Kidney (tissue), 14 donors: Measurements from ENCODE around the gene NRF1. TPM values are rescaled to one million over a fixed set of nuclear protein-coding genes. Genes with fewer than 3 reads are reported as not detected.

Source experiments
- DNase-seq, 5 donors: peaks; one replicate each; pipeline ENCODE4 v3.0.0-alpha.2; 2013 to 2020
- FAIRE-seq: peaks from 2 replicates; lab custom pipeline; 2012; peaks lifted over from hg19 to GRCh38; lab: Jason Lieb, UNC
- H3K27ac ChIP-seq, 2 donors: one replicate each; pipeline ENCODE4 v1.7.0; 2013; ENCODE audit warnings: low read depth in 2 of 2, low read length in 2 of 2, inconsistent platforms in 1 of 2
- H3K27me3 ChIP-seq: one replicate; pipeline ENCODE4 v1.7.1; 2013; ENCODE audit warnings: low read length, inconsistent platforms; ENCODE audit not compliant: control insufficient read depth, insufficient read depth
- H3K36me3 ChIP-seq, 3 donors: one replicate each; pipeline versions ENCODE4 v1.7.0 to v1.7.1; 2013; ENCODE audit warnings: low read length in 3 of 3, control low read depth in 1 of 3, inconsistent platforms in 1 of 3; ENCODE audit not compliant: insufficient read depth in 3 of 3, control insufficient read depth in 2 of 3
- H3K4me1 ChIP-seq, 3 donors: one replicate each; pipeline versions ENCODE4 v1.7.0 to v1.7.1; 2013; ENCODE audit warnings: low read length in 3 of 3, inconsistent platforms in 1 of 3, low read depth in 1 of 3; ENCODE audit not compliant: control insufficient read depth in 2 of 3, insufficient read depth in 2 of 3
- H3K4me3 ChIP-seq, 3 donors: one replicate each; pipeline versions ENCODE4 v1.7.0 to v1.8.1; 2013; ENCODE audit warnings: low read length in 3 of 3, control low read depth in 1 of 3, inconsistent platforms in 1 of 3
- H3K9ac ChIP-seq, 3 donors: one replicate each; pipeline versions ENCODE4 v1.7.0 to v1.7.1; 2013; ENCODE audit warnings: low read length in 3 of 3, control low read depth in 1 of 3, inconsistent platforms in 1 of 3
- H3K9me3 ChIP-seq, 3 donors: one replicate each; pipeline versions ENCODE4 v1.7.0 to v1.7.1; 2013; ENCODE audit warnings: low read length in 3 of 3, control low read depth in 1 of 3, inconsistent platforms in 1 of 3; ENCODE audit not compliant: control insufficient read depth in 2 of 3, insufficient read depth in 1 of 3
- intact Hi-C: fragments of 100-400 bp; cut with DNase I; formaldehyde crosslinking; loops from one replicate; pipeline ENCODE4 v1.11.1; 2022
- polyA plus RNA-seq: library from polyadenylated mRNA; stranded (reverse); fragments of 350-450 nt; fragmentation: Illumina TruSeq; extraction: RNeasy Lipid Tissue Mini Kit (QIAGEN cat#74804); gene quantifications from one replicate; pipeline ENCODE4 v1.2.3, GENCODE V29; 2014; ENCODE audit warnings: low read depth, low replicate concordance; ENCODE audit not compliant: insufficient read depth
- total RNA-seq: library from RNA; stranded (reverse); fragmentation: NEBNext Ultra II Directional; extraction: Animal tissue kit (Norgen Biotek cat#: 25700); gene quantifications from one replicate; pipeline ENCODE4 v1.2.1, GENCODE V29; 2021
- TF ChIP-seq, protein P1 (sequence below): IDR thresholded peaks from 3 replicates; pipeline ENCODE4 v1.5.1; 2012; ENCODE audit warnings: mild to moderate bottlenecking, moderate library complexity, borderline replicate concordance; ENCODE audit not compliant: insufficient read depth; ENCODE audit errors: extremely low read depth
- donor health status: control.
- donor health status: control.
- donor health status: control.
- donor health status: control.
- donor health status: control.
- donor health status: DM: yes; HTN: yes; CAD: no.
- donor health status: Normal renal cell carcinoma (clear cell type).

NRF1 gene
- total and polyA plus RNA-seq, 2 donors from 2014 or later: 8.8 to 19.4 TPM

DNA sequence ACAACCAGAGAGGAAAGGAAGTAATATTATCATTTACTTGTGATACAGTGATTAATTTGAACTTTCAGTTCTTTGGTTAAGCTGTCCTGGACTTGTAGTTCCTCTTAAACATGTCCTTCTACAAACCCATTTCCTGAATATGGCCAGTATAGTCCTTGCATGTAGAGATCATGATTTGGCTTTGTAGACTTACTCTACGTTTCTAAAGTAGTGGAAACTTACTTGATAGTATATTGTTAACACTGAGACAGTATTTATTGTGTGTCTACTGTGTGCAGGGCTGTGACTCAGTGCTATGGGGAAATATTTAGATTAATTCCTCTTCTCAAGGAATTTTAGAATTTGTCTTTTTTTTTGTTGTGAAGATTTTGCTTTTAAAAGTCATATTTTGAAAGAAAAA, 109.5 kb downstream of the NRF1 start:
- FAIRE-seq: no peak
- Histone ChIP-seq H3K4me3 (no peak overlapping the region), H3K27ac (no peak overlapping the region), H3K36me3 (peaks cover 4 to 30% (median 10%) of the 10 kb centered on the region in 3 donors), H3K27me3 (no peaks in the 10 kb centered on the region), H3K9ac (no peak overlapping the region), H3K9me3 (no peaks in the 10 kb centered on the region), H3K4me1 (no peaks in the 10 kb centered on the region)
- TF ChIP-seq, protein P1, sequence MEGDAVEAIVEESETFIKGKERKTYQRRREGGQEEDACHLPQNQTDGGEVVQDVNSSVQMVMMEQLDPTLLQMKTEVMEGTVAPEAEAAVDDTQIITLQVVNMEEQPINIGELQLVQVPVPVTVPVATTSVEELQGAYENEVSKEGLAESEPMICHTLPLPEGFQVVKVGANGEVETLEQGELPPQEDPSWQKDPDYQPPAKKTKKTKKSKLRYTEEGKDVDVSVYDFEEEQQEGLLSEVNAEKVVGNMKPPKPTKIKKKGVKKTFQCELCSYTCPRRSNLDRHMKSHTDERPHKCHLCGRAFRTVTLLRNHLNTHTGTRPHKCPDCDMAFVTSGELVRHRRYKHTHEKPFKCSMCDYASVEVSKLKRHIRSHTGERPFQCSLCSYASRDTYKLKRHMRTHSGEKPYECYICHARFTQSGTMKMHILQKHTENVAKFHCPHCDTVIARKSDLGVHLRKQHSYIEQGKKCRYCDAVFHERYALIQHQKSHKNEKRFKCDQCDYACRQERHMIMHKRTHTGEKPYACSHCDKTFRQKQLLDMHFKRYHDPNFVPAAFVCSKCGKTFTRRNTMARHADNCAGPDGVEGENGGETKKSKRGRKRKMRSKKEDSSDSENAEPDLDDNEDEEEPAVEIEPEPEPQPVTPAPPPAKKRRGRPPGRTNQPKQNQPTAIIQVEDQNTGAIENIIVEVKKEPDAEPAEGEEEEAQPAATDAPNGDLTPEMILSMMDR: no peak
- DNase-seq: no peak
- intact Hi-C loops: no loop called here

DNA sequence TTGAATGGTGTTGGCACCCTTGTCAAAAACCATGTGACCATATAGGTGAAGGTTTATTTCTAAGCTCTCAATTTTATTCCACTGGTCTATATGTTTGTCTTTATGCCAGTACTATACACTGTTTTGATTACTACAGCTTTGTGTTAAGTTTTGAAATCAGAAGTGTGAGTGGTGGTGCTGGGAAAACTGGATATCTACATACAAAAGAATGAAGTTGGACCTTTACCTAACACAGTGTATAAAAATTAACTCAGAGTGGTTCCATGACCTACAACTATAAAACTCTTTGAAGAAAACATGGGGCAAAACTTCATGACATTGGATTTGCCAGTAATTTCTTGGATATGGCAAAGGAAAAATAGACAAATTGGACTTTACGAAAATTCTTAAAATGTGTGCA, 112.2 kb downstream of the NRF1 start:
- no peak for DNase-seq
- Histone ChIP-seq H3K4me1 (no peaks in the 10 kb centered on the region), H3K27me3 (no peaks in the 10 kb centered on the region), H3K9me3 (no peaks in the 10 kb centered on the region), H3K36me3 (peaks cover 4 to 33% (median 4%) of the 10 kb centered on the region in 3 donors), H3K9ac (no peak overlapping the region), H3K27ac (no peak overlapping the region), H3K4me3 (no peak overlapping the region)
- TF ChIP-seq, protein P1: no peak
- intact Hi-C loops: no loop called here
- FAIRE-seq: no peak

DNA sequence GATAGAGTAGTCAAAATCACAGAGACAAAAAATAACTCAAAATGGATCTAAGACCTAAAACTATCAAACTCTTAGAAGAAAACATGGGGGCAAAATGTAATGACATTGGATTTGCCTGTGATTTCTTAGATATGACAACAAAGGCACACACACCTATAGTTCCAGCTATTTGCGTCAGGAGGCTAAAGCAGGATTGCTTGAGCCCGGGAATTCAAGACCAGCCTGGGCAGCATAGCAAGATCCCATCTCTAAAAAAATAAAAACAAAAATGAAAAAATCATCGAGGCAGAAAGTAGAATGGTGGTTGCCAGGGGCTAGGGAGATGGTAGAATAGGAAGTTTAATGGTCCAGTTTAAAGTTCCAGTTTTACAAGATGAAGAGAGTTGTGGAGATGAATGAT, 113.3 kb downstream of the NRF1 start:
- peaks cover 2 to 36% (median 8%) of the 10 kb centered on the region in 3 donors for H3K36me3 ChIP-seq

More for the DNA sequence above, 113.3 kb downstream of the NRF1 start:
- no peak for DNase-seq
- FAIRE-seq: no peak
- Histone ChIP-seq H3K4me1 (no peaks in the 10 kb centered on the region), H3K4me3 (no peak overlapping the region), H3K9ac (no peak overlapping the region), H3K9me3 (no peaks in the 10 kb centered on the region), H3K27me3 (no peaks in the 10 kb centered on the region), H3K27ac (no peak overlapping the region)
- intact Hi-C loops: no loop called here
- TF ChIP-seq, protein P1: no peak
